Stimulated activated naive B cell treated with anti-CD40 and anti-IgM and Interleukin-4, amounts not matched to agents 10 μg/mL and 1 μg/mL and 100 μg/mL, for 72 hours (primary cell): ENCODE data around the gene LEF1.

Experiments
- ATAC-seq, 2 donors: fragments of 150-1000 bp; cut with Tn5 transposase; replicated peaks; 2 replicates each; pipeline ENCODE4 v1.10.0; 2021; ENCODE audit warnings: moderate library complexity in 1 of 2
- DNase-seq: peaks from one replicate; pipeline ENCODE4 v3.0.0; 2021
- H3K27ac Mint-ChIP-seq: one replicate; pipeline ENCODE4 v1.8.0; 2022; ENCODE audit warnings: mild to moderate bottlenecking, mixed read lengths
- H3K27me3 Mint-ChIP-seq, 2 donors: one replicate each; pipeline ENCODE4 v1.8.0; 2022; ENCODE audit warnings: mixed read lengths in 2 of 2
- H3K36me3 Mint-ChIP-seq, 2 donors: one replicate each; pipeline ENCODE4 v1.8.0; 2022; ENCODE audit warnings: mixed read lengths in 2 of 2, mild to moderate bottlenecking in 1 of 2
- H3K4me1 Mint-ChIP-seq, 2 donors: one replicate each; pipeline ENCODE4 v1.8.0; 2022; ENCODE audit warnings: mixed read lengths in 2 of 2, mild to moderate bottlenecking in 1 of 2
- H3K4me3 Mint-ChIP-seq, 2 donors: one replicate each; pipeline ENCODE4 v1.8.0; 2022; ENCODE audit warnings: mild to moderate bottlenecking in 2 of 2, mixed read lengths in 2 of 2, moderate library complexity in 1 of 2
- H3K9me3 Mint-ChIP-seq, 2 donors: one replicate each; pipeline ENCODE4 v1.8.0; 2022; ENCODE audit warnings: mixed read lengths in 2 of 2, mild to moderate bottlenecking in 1 of 2

Gene LEF1

GRCh38 chr4:108120789-108121188, 47.9 kb downstream of the LEF1 start:
- Mint-ChIP-seq H3K9me3 (no peaks in the 10 kb centered on the region), H3K27ac (no peak overlapping the region), H3K4me1 (peaks cover 14 to 37% of the 10 kb centered on the region in 2 donors), H3K4me3 (no peak overlapping the region), H3K36me3 (no peaks in the 10 kb centered on the region), H3K27me3 (no peaks in the 10 kb centered on the region)
- DNase-seq (no peak), ATAC-seq (no peak)

DNA sequence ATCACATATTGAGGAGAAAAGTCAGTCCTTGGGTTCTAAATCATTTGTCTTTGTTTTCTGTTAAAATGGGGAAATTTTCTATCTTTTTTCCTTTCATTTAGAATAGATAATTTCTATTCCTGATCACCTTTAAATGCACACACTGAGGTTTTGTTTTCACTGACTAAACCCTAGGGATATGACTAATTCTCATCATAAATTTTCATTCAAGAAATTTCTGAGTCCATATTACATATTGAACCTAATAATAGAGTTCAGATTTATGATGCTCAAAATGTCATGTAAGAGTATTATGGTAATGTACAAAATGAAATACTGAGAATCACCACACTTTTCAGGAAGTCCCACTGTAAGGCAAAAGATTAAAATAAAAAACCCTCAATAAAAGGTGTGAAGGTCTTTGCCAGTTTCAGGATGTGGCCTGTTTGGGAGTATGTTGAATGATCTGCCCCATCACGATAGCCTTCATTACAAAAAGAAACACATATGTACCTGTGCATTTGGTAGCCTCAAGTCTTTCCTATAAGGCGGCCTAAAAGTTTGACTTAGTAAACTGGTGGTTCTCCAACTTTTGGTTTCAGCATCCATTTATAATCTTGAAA, 49.4 kb downstream of the LEF1 start:
- Mint-ChIP-seq H3K4me1 (peaks cover 24 to 52% of the 10 kb centered on the region in 2 donors), H3K36me3 (no peaks in the 10 kb centered on the region), H3K9me3 (no peaks in the 10 kb centered on the region), H3K27me3 (no peaks in the 10 kb centered on the region), H3K4me3 (peak overlapping the region in 1 of 2 donors; percentile 46), H3K27ac (no peak overlapping the region)
- DNase-seq (no peak), ATAC-seq (peak; percentile 61 to 64)

- ATAC-seq (peak; percentile 41 to 42), DNase-seq (no peak)
- no peaks in the 10 kb centered on the region for H3K36me3 Mint-ChIP-seq
- H3K27ac Mint-ChIP-seq, result no peak overlapping the region
- peak overlapping the region; percentile 25 to 28 for H3K4me3 Mint-ChIP-seq
- peaks cover 28 to 59% of the 10 kb centered on the region in 2 donors for H3K4me1 Mint-ChIP-seq
- no peaks in the 10 kb centered on the region for H3K27me3 Mint-ChIP-seq
- no peaks in the 10 kb centered on the region for H3K9me3 Mint-ChIP-seq
Measured at GRCh38 chr4:108118505-108118904, 50.2 kb downstream of the LEF1 start.

GRCh38 chr4:108117418-108118182, 51.1 kb downstream of the LEF1 start:
- DNase-seq, result no peak
- H3K27ac Mint-ChIP-seq, result peak overlapping the region; percentile 56
- H3K27me3 Mint-ChIP-seq, result no peaks in the 10 kb centered on the region
- peak overlapping the region in 1 of 2 donors; percentile 12 for H3K4me3 Mint-ChIP-seq
- peaks cover 32 to 68% of the 10 kb centered on the region in 2 donors for H3K4me1 Mint-ChIP-seq
- H3K36me3 Mint-ChIP-seq, result no peaks in the 10 kb centered on the region
- ATAC-seq, result no peak
- H3K9me3 Mint-ChIP-seq, result no peaks in the 10 kb centered on the region

DNA sequence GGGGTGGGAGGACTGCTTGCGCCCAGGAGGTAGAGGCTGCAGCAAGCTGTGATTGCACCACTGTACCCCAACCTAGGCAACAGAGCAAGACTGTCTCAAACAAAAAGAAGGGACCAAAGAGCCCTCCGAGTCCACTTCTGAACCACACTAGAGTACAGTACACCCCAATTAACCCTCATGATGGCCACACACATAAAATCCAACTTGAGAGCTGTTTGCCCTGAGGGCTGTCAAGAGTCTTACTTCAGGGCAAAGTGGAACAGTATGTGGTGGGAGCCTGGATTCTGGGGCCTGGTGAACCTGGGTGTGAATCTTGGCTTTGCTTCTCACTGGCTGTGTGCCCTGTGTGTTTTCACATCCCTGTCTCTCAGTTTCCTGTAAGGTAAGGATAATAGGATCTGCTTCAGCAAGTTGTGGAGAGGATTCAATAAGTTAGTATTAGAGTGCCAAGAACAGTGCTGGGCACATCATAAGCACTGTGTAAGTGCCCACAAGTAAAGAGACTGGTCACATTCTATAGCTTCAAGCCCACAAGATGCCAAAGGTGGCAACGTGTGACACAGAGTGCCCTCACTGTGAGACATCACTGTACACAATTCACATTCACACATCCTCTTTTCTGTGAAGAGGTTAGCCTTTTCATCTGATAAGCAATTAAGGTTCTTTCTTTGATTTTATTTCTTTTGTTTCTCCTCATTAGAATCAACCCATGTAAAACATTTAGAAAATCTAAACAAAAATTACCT, 52.1 kb downstream of the LEF1 start:
- H3K27me3 Mint-ChIP-seq, result no peaks in the 10 kb centered on the region
- ATAC-seq (peak; percentile 75 to 77), DNase-seq (peak; percentile 22)
- H3K4me1 Mint-ChIP-seq, result peaks cover 32 to 68% of the 10 kb centered on the region in 2 donors
- peak overlapping the region; percentile 11 to 49 for H3K4me3 Mint-ChIP-seq
- no peaks in the 10 kb centered on the region for H3K9me3 Mint-ChIP-seq
- H3K27ac Mint-ChIP-seq, result peak overlapping the region; percentile 63
- H3K36me3 Mint-ChIP-seq, result no peaks in the 10 kb centered on the region

DNA sequence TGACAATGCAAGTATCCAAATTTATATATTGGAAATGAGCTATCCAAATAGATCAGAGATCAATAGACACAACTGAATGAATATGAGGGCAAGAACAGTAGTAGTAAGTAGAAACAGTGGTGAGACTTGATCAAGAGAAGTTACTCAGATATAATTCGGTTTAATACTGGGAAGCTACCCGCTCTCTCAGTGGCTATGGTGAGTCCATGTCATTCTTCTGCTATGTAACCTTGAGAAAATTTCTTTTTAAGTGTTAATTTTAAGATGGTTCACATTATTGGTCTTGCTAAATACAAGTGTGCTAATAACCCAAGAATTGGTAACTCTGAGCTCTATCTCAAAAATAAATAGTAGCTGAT, 53.6 kb downstream of the LEF1 start:
- H3K4me3 Mint-ChIP-seq, result no peak overlapping the region
- no peak for DNase-seq
- ATAC-seq, result no peak
- H3K9me3 Mint-ChIP-seq, result no peaks in the 10 kb centered on the region
- H3K27ac Mint-ChIP-seq, result no peak overlapping the region
- H3K27me3 Mint-ChIP-seq, result no peaks in the 10 kb centered on the region
- peaks cover 0 to 2% of the 10 kb centered on the region in 2 donors for H3K36me3 Mint-ChIP-seq
- peaks cover 38 to 82% of the 10 kb centered on the region in 2 donors for H3K4me1 Mint-ChIP-seq

DNA sequence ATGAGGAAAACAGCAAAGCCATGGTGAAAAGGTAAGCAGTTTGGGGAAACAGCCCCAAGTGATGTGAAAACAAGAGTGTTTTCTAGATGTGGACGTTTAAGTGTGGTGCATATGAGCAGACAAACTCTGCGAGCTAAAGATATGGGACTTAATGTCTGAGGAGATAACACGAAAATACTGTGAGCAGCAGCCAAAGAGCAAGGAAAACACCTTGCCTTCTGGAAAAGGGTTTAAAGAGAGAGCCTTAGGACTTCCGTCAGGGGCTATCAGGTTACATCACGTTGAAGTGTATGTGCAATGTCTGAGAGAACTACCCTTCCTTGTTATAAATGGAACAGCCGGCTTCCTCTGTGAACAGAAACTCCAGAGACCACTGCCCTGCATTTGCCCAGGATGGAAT, 54.2 kb downstream of the LEF1 start:
- Mint-ChIP-seq H3K36me3 (peaks cover 0 to 2% of the 10 kb centered on the region in 2 donors), H3K4me1 (peaks cover 43 to 87% of the 10 kb centered on the region in 2 donors), H3K9me3 (no peaks in the 10 kb centered on the region), H3K4me3 (no peak overlapping the region), H3K27ac (peak overlapping the region; percentile 11), H3K27me3 (no peaks in the 10 kb centered on the region)
- ATAC-seq, result no peak
- DNase-seq, result no peak

GRCh38 chr4:108113229-108113628, 55.5 kb downstream of the LEF1 start:
- Mint-ChIP-seq H3K27me3 (no peaks in the 10 kb centered on the region), H3K4me3 (peak overlapping the region in 1 of 2 donors; percentile 13), H3K4me1 (peaks cover 45 to 86% of the 10 kb centered on the region in 2 donors), H3K9me3 (no peaks in the 10 kb centered on the region), H3K27ac (no peak overlapping the region), H3K36me3 (peaks cover 0 to 2% of the 10 kb centered on the region in 2 donors)
- DNase-seq (no peak), ATAC-seq (no peak)

DNA sequence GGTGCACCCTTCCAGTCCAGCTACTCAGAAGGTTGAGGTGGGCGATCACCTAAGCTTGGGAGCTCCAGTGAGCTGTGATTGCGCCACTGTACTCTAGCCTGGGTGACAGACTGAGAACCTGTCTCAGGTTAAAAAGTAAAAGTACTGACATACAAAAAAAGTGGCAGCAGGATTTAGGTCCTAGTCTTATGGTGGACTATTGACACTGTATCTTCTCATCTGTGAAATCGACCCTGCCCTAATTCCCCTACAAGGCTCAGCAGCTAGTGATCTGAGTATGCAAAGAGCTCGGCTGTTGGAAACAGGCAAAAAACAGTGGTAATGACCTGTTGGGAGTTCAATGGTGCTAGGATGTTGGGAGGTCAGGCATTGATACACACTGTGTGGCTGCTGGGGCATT, 57.0 kb downstream of the LEF1 start:
- ATAC-seq, result no peak
- no peaks in the 10 kb centered on the region for H3K27me3 Mint-ChIP-seq
- no peaks in the 10 kb centered on the region for H3K9me3 Mint-ChIP-seq
- H3K4me3 Mint-ChIP-seq, result no peak overlapping the region
- peaks cover 0 to 2% of the 10 kb centered on the region in 2 donors for H3K36me3 Mint-ChIP-seq
- peaks cover 45 to 80% of the 10 kb centered on the region in 2 donors for H3K4me1 Mint-ChIP-seq
- no peak for DNase-seq
- no peak overlapping the region for H3K27ac Mint-ChIP-seq

GRCh38 chr4:108110450-108110849, 58.3 kb downstream of the LEF1 start:
- no peak for DNase-seq
- no peaks in the 10 kb centered on the region for H3K9me3 Mint-ChIP-seq
- H3K27me3 Mint-ChIP-seq, result no peaks in the 10 kb centered on the region
- no peak overlapping the region for H3K27ac Mint-ChIP-seq
- peaks cover 0 to 6% of the 10 kb centered on the region in 2 donors for H3K36me3 Mint-ChIP-seq
- H3K4me3 Mint-ChIP-seq, result no peak overlapping the region
- H3K4me1 Mint-ChIP-seq, result peaks cover 33 to 67% of the 10 kb centered on the region in 2 donors
- no peak for ATAC-seq

- no peak overlapping the region for H3K27ac Mint-ChIP-seq
- peak overlapping the region in 1 of 2 donors; percentile 26 for H3K4me3 Mint-ChIP-seq
- peak; percentile 11 to 46 for ATAC-seq
- peaks cover 30 to 62% of the 10 kb centered on the region in 2 donors for H3K4me1 Mint-ChIP-seq
- H3K36me3 Mint-ChIP-seq, result peaks cover 0 to 6% of the 10 kb centered on the region in 2 donors
- H3K27me3 Mint-ChIP-seq, result no peaks in the 10 kb centered on the region
- H3K9me3 Mint-ChIP-seq, result no peaks in the 10 kb centered on the region
- no peak for DNase-seq
Measured at GRCh38 chr4:108109997-108110416, 58.7 kb downstream of the LEF1 start.

DNA sequence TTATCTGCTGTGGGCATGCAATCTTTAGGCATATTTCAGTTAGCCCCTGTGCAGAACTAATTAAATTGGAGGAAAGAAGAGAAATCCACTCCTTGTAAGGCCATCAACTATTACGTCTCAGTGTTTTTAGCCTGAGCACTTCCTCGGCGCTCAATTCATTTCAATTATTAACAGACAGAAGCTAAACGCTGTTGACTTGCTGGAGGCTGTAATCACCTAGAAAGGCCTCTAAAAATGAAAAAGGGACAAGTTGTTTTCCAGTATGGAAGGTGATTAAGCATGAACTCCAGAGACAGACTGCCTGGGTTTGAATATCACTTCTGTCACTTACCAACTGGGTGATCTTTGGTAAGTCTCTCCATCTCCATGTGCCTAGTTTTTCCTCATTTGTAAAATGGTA, 59.6 kb downstream of the LEF1 start:
- DNase-seq (no peak), ATAC-seq (no peak)
- peaks cover 23 to 59% of the 10 kb centered on the region in 2 donors for H3K4me1 Mint-ChIP-seq
- H3K27me3 Mint-ChIP-seq, result no peaks in the 10 kb centered on the region
- H3K36me3 Mint-ChIP-seq, result peaks cover 0 to 6% of the 10 kb centered on the region in 2 donors
- no peak overlapping the region for H3K27ac Mint-ChIP-seq
- H3K9me3 Mint-ChIP-seq, result no peaks in the 10 kb centered on the region
- H3K4me3 Mint-ChIP-seq, result no peak overlapping the region

- peaks cover 0 to 6% of the 10 kb centered on the region in 2 donors for H3K36me3 Mint-ChIP-seq
- no peak overlapping the region for H3K27ac Mint-ChIP-seq
- H3K9me3 Mint-ChIP-seq, result no peaks in the 10 kb centered on the region
- DNase-seq, result no peak
- H3K27me3 Mint-ChIP-seq, result no peaks in the 10 kb centered on the region
- peaks cover 17 to 47% of the 10 kb centered on the region in 2 donors for H3K4me1 Mint-ChIP-seq
- ATAC-seq, result peak; percentile 72 to 81
- H3K4me3 Mint-ChIP-seq, result no peak overlapping the region
Measured at GRCh38 chr4:108107729-108108382, 60.9 kb downstream of the LEF1 start.

- Mint-ChIP-seq H3K27ac (no peak overlapping the region), H3K36me3 (peaks cover 0 to 6% of the 10 kb centered on the region in 2 donors), H3K27me3 (no peaks in the 10 kb centered on the region), H3K4me1 (peaks cover 17 to 44% of the 10 kb centered on the region in 2 donors), H3K9me3 (no peaks in the 10 kb centered on the region), H3K4me3 (no peak overlapping the region)
- DNase-seq (no peak), ATAC-seq (no peak)
Measured at GRCh38 chr4:108107101-108107500, 61.6 kb downstream of the LEF1 start.
